OCI-LY7 (cell line): ENCODE data around the gene ANKRD13C.

ENCODE experiments used
- CTCF ChIP-seq: fragments of 200-600 bp; sonication (generic); conservative IDR thresholded peaks from 2 replicates; pipeline ENCODE4 v1.5.1; 2014; ENCODE audit warnings: mild to moderate bottlenecking, antibody characterized with exemption, low read length, moderate library complexity, mixed read lengths
- EZH2phosphoT487 ChIP-seq: fragments of 200-600 bp; sonication (generic); IDR thresholded peaks from 2 replicates; pipeline ENCODE4 v1.6.1; 2018; ENCODE audit warnings: low read depth, borderline replicate concordance, mild to moderate bottlenecking, mixed run types, antibody characterized with exemption, low read length, moderate library complexity, mixed read lengths

GRCh38 chr1:70336050-70336449 is 18.5 kb downstream of the ANKRD13C start:
- no peak for TF ChIP-seq CTCF
- TF ChIP-seq EZH2phosphoT487, result no peak
